ENCODE results near the gene FAM131B.

FAM131B gene

GRCh38 chr7:143320620-143321019, 41.9 kb downstream of the FAM131B start:
- DNase-seq, result no peak

GRCh38 chr7:143318661-143319060, 43.9 kb downstream of the FAM131B start:
- DNase-seq, result no peak

- DNase-seq, result no peak
Measured at GRCh38 chr7:143316492-143316891, 46.0 kb downstream of the FAM131B start.

GRCh38 chr7:143315776-143316175, 46.7 kb downstream of the FAM131B start, which contains the start of gene CLCN1:
CLCN1 (plus strand) TSS chr7:143316111; CDS start chr7:143316213, 102 bp downstream.
- no peak for DNase-seq

- DNase-seq, result no peak
Measured at GRCh38 chr7:143314127-143314526, 48.4 kb downstream of the FAM131B start.

- DNase-seq, result no peak
Measured at GRCh38 chr7:143308632-143309031, 53.9 kb downstream of the FAM131B start.

- DNase-seq, result peak; percentile 44
Measured at GRCh38 chr7:143305423-143306070, 57.0 kb downstream of the FAM131B start.

- no peak for DNase-seq
Measured at GRCh38 chr7:143304938-143305337, 57.6 kb downstream of the FAM131B start.

GRCh38 chr7:143303733-143304132, 58.8 kb downstream of the FAM131B start:
- no peak for DNase-seq

Measured in central memory CD4-positive, alpha-beta T cell (primary cell).